Gastroesophageal sphincter (tissue), 4 donors: ENCODE data around the gene CNGB1. TPM values are rescaled to one million over a fixed set of nuclear protein-coding genes. Genes with fewer than 3 reads are reported as not detected.
A peak's percentile ranks its signal among the peaks of the same experiment; 100 is the strongest.

Experiments
- ATAC-seq: fragments of 150-250 bp; one replicate; pipeline ENCODE4 v1.9.1; 2016; ENCODE audit warnings: mild to moderate bottlenecking, moderate library complexity
- H3K27ac ChIP-seq, 4 donors: fragments of 200-600 bp; sonication (generic) in 3 of 4; 1 replicate in 3 of 4; 2 replicates in 1 of 4; pipeline ENCODE4 v1.5.1; 2016 to 2019
- H3K27me3 ChIP-seq: fragments of 200-600 bp; sonication (generic); one replicate; pipeline ENCODE4 v1.5.1; 2019
- H3K36me3 ChIP-seq, 2 donors: fragments of 200-600 bp; sonication (generic); one replicate each; pipeline ENCODE4 v1.5.1; 2019; ENCODE audit warnings: control low read depth in 1 of 2
- H3K4me1 ChIP-seq, 3 donors: fragments of 200-600 bp; sonication (generic); 1 replicate in 2 of 3; 2 replicates in 1 of 3; pipeline ENCODE4 v1.5.1; 2016 to 2019; ENCODE audit warnings: control low read depth in 2 of 3
- H3K4me3 ChIP-seq, 2 donors: fragments of 200-600 bp; sonication (generic); one replicate each; pipeline ENCODE4 v1.5.1; 2019; ENCODE audit warnings: mild to moderate bottlenecking in 1 of 2, moderate library complexity in 1 of 2
- H3K9me3 ChIP-seq, 3 donors: fragments of 200-600 bp; sonication (generic); one replicate each; pipeline ENCODE4 v1.5.1; 2017 to 2019; ENCODE audit warnings: control low read depth in 2 of 3
- EP300 ChIP-seq: sonication (generic); formaldehyde crosslinking; IDR thresholded peaks from one replicate; pipeline ENCODE4 v1.6.1; 2017; ENCODE audit warnings: antibody characterized with exemption, mild to moderate bottlenecking
- POLR2A ChIP-seq, 2 donors: fragments of 450-650 bp; IDR thresholded peaks; one replicate each; pipeline ENCODE4 v1.6.1; 2017; ENCODE audit warnings: antibody characterized with exemption in 2 of 2, mild to moderate bottlenecking in 2 of 2, moderate library complexity in 1 of 2
- POLR2AphosphoS5 ChIP-seq: sonication (generic); formaldehyde crosslinking; IDR thresholded peaks from one replicate; pipeline ENCODE4 v1.6.1; 2017; ENCODE audit warnings: antibody characterized with exemption
- WGBS, 2 donors: methylation state at CpG; one replicate each; pipeline ENCODE4 v1.1.5; 2018; ENCODE audit warnings: low coverage in 1 of 2; 5-methylcytosine and 5-hydroxymethylcytosine counted together
- total RNA-seq, 4 donors: library from RNA; depleted of rRNA; stranded (reverse); fragments of >200 nt; gene quantifications; one replicate each; pipeline ENCODE4 v1.1.0, GENCODE V29; 2016
- TF ChIP-seq, protein P1 (sequence below), 4 experiments: fragments of 200-600 bp in 2 of 4; fragments of 450-650 bp in 2 of 4; sonication (generic) in 1 of 4; IDR thresholded peaks; one replicate each; pipeline ENCODE4 v1.5.1; 2017 to 2019; ENCODE audit warnings: antibody characterized with exemption in 4 of 4, mild to moderate bottlenecking in 2 of 4, moderate library complexity in 2 of 4

Gene CNGB1
- total RNA-seq, 4 donors from 2014 or later = 0.15 to 0.67 TPM; not detected in 2

DNA sequence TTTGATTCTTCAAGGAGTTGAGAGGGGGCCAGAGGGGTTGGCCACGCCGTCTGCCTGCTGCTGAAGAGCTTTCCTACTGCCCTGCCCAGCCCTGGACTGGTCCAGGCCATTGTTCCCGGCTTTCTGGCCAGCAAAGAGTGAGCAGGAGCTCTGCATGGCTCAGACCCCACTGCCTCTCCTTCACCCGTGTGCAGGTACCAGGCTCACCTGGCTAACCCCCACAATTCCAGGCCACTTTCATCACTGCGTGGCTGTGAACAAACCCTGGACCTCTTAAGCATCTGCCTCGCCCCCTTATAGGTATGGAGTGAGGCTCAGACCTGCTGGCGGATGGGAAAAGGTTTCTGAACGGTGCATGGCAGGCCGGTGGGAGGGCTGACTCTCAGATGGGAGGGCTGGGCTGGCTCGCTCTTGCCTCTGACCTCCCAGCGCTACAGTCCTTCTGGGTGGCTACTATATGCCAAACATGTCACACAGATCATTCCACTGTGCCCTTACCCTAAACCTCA is 20.7 kb upstream of the CNGB1 start:
- H3K4me3 ChIP-seq = no peak overlapping the region
- no peaks in the 10 kb centered on the region for H3K9me3 ChIP-seq
- WGBS, 2 donors = 100% methylated on average over 3 of the region's 11 CpGs; no CpG with 5 or more reads in 1 of the 2 donors
- H3K27ac ChIP-seq = no peak overlapping the region
- H3K27me3 ChIP-seq = no peaks in the 10 kb centered on the region
- H3K36me3 ChIP-seq = peaks cover 0 to 40% of the 10 kb centered on the region in 2 donors
- TF ChIP-seq POLR2A (IDR thresholded peaks at IDR 0.05) (no peak), POLR2AphosphoS5 (no peak), EP300 (no peak)
- TF ChIP-seq, protein P1, sequence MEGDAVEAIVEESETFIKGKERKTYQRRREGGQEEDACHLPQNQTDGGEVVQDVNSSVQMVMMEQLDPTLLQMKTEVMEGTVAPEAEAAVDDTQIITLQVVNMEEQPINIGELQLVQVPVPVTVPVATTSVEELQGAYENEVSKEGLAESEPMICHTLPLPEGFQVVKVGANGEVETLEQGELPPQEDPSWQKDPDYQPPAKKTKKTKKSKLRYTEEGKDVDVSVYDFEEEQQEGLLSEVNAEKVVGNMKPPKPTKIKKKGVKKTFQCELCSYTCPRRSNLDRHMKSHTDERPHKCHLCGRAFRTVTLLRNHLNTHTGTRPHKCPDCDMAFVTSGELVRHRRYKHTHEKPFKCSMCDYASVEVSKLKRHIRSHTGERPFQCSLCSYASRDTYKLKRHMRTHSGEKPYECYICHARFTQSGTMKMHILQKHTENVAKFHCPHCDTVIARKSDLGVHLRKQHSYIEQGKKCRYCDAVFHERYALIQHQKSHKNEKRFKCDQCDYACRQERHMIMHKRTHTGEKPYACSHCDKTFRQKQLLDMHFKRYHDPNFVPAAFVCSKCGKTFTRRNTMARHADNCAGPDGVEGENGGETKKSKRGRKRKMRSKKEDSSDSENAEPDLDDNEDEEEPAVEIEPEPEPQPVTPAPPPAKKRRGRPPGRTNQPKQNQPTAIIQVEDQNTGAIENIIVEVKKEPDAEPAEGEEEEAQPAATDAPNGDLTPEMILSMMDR (IDR thresholded peaks at IDR 0.05) = no peak
- peaks cover 0 to 13% (median 0%) of the 10 kb centered on the region in 3 donors for H3K4me1 ChIP-seq
- ATAC-seq = no peak

DNA sequence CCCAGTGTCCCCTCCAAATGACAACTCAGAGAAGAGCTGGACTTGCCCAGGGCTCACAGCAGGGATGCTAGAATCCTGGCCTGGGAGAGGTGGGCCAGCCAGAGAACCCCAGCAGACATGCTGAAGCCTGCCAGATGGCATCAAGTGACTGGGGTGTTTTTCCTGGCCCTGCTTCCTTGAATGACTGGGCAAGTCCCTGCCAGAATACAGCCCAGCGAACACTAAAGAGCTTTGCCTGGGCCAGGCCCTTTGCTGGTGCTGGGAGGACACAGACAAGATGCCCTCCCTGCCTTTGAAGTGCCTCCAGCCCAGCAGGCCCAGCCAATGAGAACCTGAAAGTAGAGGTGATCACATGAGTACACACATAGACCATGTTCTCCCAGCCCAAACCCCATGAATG is 18.0 kb upstream of the CNGB1 start:
- H3K27ac ChIP-seq = no peak overlapping the region
- peaks cover 0 to 13% of the 10 kb centered on the region in 2 donors for H3K36me3 ChIP-seq
- no peak for TF ChIP-seq POLR2A (IDR thresholded peaks at IDR 0.05)
- TF ChIP-seq, protein P1 (IDR thresholded peaks at IDR 0.05) = no peak
- H3K9me3 ChIP-seq = no peaks in the 10 kb centered on the region
- no peak overlapping the region for H3K4me3 ChIP-seq
- H3K27me3 ChIP-seq = no peaks in the 10 kb centered on the region
- ATAC-seq = no peak
- peaks cover 0 to 20% (median 5%) of the 10 kb centered on the region in 3 donors for H3K4me1 ChIP-seq
- WGBS, 2 donors = no CpG with 5 or more reads among the region's 1 CpG

DNA sequence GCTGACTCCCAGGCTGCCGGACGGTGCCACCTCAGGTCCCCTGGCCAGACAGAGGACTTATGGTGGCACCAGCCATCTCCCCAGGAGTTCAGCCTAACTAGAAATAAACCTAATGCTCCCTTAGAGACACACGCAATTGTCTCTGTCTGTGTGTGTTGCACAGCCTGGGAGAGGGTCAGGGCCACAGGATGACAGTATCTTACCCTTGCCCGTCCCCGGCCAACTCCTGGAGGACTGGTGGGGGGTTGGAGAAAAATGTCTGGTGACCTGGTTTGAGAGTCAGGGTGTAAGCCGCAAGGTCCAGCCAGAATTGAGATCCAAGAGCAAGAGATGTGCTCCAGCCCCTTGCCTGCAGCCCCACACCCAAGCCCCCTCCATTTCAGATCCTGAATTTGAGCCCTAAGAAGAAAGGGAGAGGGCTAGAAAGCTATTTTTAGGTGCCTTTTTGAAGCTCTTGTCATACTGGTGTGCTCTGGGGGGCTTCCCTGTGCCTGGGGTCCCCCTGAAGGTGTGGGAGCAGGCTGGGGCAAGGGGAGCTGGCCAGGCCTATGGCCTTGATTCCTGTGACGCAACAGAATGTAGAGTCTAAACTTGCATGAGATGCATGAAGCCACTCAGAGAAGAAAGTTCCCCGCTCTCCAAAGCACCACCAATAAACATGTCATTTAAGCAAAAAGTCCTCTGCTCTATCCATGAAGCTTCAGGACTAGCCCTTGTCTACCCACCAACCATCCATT is 16.7 kb upstream of the CNGB1 start:
- no peak overlapping the region for H3K4me3 ChIP-seq
- TF ChIP-seq POLR2A (IDR thresholded peaks at IDR 0.05) (no peak), POLR2AphosphoS5 (no peak), EP300 (no peak)
- TF ChIP-seq, protein P1 (IDR thresholded peaks at IDR 0.05) = no peak
- no peaks in the 10 kb centered on the region for H3K36me3 ChIP-seq
- H3K4me1 ChIP-seq = peaks cover 0 to 20% (median 5%) of the 10 kb centered on the region in 3 donors
- no peaks in the 10 kb centered on the region for H3K27me3 ChIP-seq
- H3K27ac ChIP-seq = no peak overlapping the region
- ATAC-seq = no peak
- 100% methylated on average over 1 to 2 of the region's 8 CpGs for WGBS, 2 donors
- H3K9me3 ChIP-seq = no peaks in the 10 kb centered on the region

DNA sequence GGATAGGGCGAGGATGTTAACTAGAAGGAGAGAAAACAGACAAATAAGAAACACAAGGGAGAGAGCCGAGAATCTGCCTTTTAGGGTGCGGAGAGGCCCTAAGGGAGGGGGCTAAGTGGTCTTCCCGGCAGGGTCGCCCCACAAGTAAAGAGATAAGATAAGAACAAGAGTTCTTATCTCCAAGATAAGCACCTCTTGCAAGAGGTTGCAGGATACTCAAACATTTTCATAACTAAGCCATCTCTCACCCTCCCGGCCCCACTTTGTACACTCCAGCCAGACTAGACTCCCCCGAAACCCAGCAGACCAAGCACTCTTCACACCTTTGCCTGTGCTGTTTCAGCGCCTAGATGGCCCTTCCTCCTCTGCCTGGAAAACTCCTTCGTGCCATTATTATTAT is 15.3 kb upstream of the CNGB1 start:
- 70 to 71% methylated on average over 7 to 9 of the region's 9 CpGs for WGBS, 2 donors
- Histone ChIP-seq H3K36me3 (no peaks in the 10 kb centered on the region), H3K4me1 (peaks cover 0 to 20% (median 5%) of the 10 kb centered on the region in 3 donors), H3K4me3 (no peak overlapping the region), H3K27me3 (no peaks in the 10 kb centered on the region), H3K9me3 (no peaks in the 10 kb centered on the region), H3K27ac (peak overlapping the region in 1 of 4 donors; percentile 76)
- no peak for ATAC-seq
- TF ChIP-seq, protein P1 (IDR thresholded peaks at IDR 0.05) = no peak
- no peak for TF ChIP-seq POLR2A (IDR thresholded peaks at IDR 0.05)
- TF ChIP-seq EP300 = no peak
- TF ChIP-seq POLR2AphosphoS5 = no peak
